Prostate gland (tissue), 2 donors: ENCODE results near the gene VASH2. TPM values are rescaled to one million over a fixed set of nuclear protein-coding genes. Genes with fewer than 3 reads are reported as not detected.

Experiments used
- DNase-seq: peaks from one replicate; pipeline ENCODE4 v3.0.0-alpha.2; 2019; ENCODE audit warnings: low spot score
- H3K27ac ChIP-seq, 2 donors: fragments of 200-600 bp; sonication (generic); 2 replicates each; pipeline ENCODE4 v1.5.1; 2017 to 2019
- H3K27me3 ChIP-seq: fragments of 200-600 bp; sonication (generic); replicated peaks from 2 replicates; pipeline ENCODE4 v1.5.1; 2019; ENCODE audit not compliant: insufficient read depth
- H3K36me3 ChIP-seq, 2 donors: fragments of 200-600 bp; sonication (generic); 1 replicate in 1 of 2; 2 replicates in 1 of 2; pipeline versions ENCODE4 v1.5.1 to v1.8.1; 2017 to 2019
- H3K4me1 ChIP-seq: fragments of 200-600 bp; sonication (generic); replicated peaks from 2 replicates; pipeline ENCODE4 v1.5.1; 2019
- H3K4me3 ChIP-seq, 2 donors: fragments of 200-600 bp; sonication (generic); 2 replicates each; pipeline ENCODE4 v1.5.1; 2017 to 2019
- H3K9me3 ChIP-seq: fragments of 200-600 bp; sonication (generic); 2 replicates; pipeline ENCODE4 v1.5.1; 2017
- CTCF ChIP-seq, 4 experiments: fragments of 200-600 bp in 2 of 4; fragments of 450-650 bp in 2 of 4; sonication (generic) in 2 of 4; IDR thresholded peaks; 1 replicate in 3 of 4; 2 replicates in 1 of 4; pipeline ENCODE4 v1.5.1; 2016 to 2019; ENCODE audit warnings: antibody characterized with exemption in 4 of 4, mild to moderate bottlenecking in 2 of 4, moderate library complexity in 2 of 4
- POLR2A ChIP-seq: fragments of 450-650 bp; IDR thresholded peaks from one replicate; pipeline ENCODE4 v1.6.1; 2016; ENCODE audit warnings: antibody characterized with exemption, mild to moderate bottlenecking
- POLR2AphosphoS5 ChIP-seq: sonication (generic); formaldehyde crosslinking; IDR thresholded peaks from one replicate; pipeline ENCODE4 v1.6.1; 2017; ENCODE audit warnings: antibody characterized with exemption
- WGBS: methylation state at CpG from one replicate; pipeline ENCODE4 v1.1.5; 2018; 5-methylcytosine and 5-hydroxymethylcytosine counted together
- intact Hi-C: fragments of 100-400 bp; cut with DNase I; formaldehyde crosslinking; loops from one replicate; pipeline ENCODE4 v1.14.2; 2022
- total RNA-seq, 2 donors: library from RNA; depleted of rRNA; stranded (reverse); fragments of >200 nt; gene quantifications; one replicate each; pipeline ENCODE4 v1.1.0, GENCODE V29; 2016

Gene VASH2
- total RNA-seq, 2 donors from 2014 or later: 2.6 to 2.7 TPM

DNA sequence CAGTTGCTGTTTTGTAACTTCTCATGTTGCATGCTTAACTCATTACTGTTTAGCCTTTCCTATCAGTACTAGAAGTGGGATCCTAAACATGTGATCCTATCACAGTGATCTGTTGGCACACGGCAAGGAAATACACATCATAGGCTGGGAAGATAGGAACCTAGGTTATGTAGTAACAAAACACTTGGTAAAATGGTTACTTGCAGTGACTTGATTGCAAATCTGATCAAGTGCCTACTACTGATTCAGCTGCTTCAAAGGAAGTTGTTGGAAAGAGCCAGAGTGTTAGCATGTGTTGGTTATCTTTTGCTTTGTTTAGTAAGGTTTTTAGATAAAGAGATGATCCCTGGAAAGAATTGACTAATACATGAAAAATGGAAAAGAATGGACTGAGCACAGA lies 8.9 kb upstream of the VASH2 start:
- DNase-seq: no peak
- TF ChIP-seq CTCF (IDR thresholded peaks at IDR 0.05): no peak
- TF ChIP-seq POLR2A: no peak
- TF ChIP-seq POLR2AphosphoS5: no peak
- intact Hi-C loops: no loop called here
- Histone ChIP-seq H3K27me3 (no peaks in the 10 kb centered on the region), H3K9me3 (no peaks in the 10 kb centered on the region), H3K27ac (no peak overlapping the region), H3K4me1 (no peaks in the 10 kb centered on the region), H3K36me3 (no peaks in the 10 kb centered on the region), H3K4me3 (no peak overlapping the region)
- 87% methylated on average over 1 of the region's 1 CpG for WGBS

DNA sequence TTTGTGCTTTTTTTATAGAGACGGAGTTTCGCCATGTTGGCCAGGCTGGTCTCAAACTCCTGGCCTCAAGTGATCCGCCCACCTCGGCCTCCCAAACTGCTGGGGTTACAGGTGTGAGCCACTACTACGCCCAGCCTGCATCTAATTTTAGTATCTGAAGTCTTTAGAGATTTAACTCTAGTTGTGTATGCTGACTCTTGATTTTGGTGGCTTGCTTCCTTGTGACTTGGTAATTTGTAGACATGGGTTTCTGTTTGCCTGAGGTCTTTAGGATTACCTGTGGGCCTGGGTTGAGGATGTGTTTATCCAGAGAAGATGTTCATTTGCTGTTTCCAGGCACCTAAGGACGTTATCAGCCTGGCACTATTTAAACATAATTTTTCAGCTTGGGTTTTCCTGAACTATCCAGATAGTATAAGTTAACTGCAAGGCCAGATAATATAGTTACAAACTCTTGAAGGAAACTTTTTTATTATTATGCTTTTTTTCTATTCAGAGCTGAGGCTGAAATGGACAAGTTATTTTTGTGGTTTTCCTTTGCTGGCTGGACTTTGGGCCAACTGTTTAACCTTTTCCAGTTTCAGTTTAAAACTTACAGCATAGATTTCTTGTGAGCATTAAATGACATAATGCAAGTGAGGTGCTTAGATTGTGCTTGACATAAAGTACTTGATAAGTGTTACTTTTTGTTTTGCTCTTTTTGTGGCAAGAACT lies 7.5 kb upstream of the VASH2 start:
- Histone ChIP-seq H3K36me3 (no peaks in the 10 kb centered on the region), H3K27ac (no peak overlapping the region), H3K9me3 (no peaks in the 10 kb centered on the region), H3K4me3 (no peak overlapping the region), H3K4me1 (no peaks in the 10 kb centered on the region), H3K27me3 (no peaks in the 10 kb centered on the region)
- WGBS: 93% methylated on average over 6 of the region's 6 CpGs
- intact Hi-C loops: no loop called here
- TF ChIP-seq CTCF (IDR thresholded peaks at IDR 0.05) (no peak), POLR2AphosphoS5 (no peak), POLR2A (no peak)
- no peak for DNase-seq

- Histone ChIP-seq H3K27ac (no peak overlapping the region), H3K4me1 (no peaks in the 10 kb centered on the region), H3K9me3 (no peaks in the 10 kb centered on the region), H3K36me3 (no peaks in the 10 kb centered on the region), H3K27me3 (no peaks in the 10 kb centered on the region), H3K4me3 (no peak overlapping the region)
- 91% methylated on average over 4 of the region's 4 CpGs for WGBS
- no peak for DNase-seq
- TF ChIP-seq CTCF (IDR thresholded peaks at IDR 0.05) (no peak), POLR2A (no peak), POLR2AphosphoS5 (no peak)
- intact Hi-C loops: no loop called here
Observed at GRCh38 chr1:212943393-212943710, 7.0 kb upstream of the VASH2 start.

DNA sequence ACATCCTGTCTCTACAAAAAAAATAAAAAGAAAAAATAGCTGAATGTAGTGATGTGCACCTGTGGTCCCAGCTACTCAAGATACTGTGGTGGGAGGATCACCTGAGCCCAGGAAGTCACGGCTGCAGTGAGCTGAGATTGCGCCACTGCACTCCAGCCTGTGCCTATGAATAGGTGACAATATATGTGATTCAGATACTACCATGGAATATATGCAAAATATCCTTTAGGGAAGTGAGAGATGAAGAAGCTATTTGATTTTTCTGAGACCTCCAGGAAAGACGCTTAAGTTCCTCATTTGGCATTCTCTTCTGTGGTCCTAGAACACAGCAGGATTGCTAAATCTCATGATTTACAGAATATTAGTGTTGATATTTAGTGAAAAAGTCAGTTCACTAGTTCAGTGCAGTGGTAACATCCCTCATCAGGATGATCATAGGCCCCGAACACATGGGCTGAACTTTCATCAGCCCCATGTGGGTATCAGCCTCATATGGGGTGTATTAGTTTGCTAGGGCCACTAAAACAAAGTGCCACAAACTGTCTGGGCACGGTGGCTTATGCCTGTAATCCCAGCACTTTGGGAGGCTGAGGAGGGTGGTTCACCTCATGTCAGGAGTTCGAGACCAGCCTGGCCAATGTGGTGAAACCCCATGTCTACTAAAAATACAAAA lies 6.0 kb upstream of the VASH2 start:
- TF ChIP-seq CTCF (IDR thresholded peaks at IDR 0.05) (no peak), POLR2AphosphoS5 (no peak), POLR2A (no peak)
- no peak for DNase-seq
- Histone ChIP-seq H3K27ac (no peak overlapping the region), H3K4me1 (no peaks in the 10 kb centered on the region), H3K9me3 (no peaks in the 10 kb centered on the region), H3K4me3 (no peak overlapping the region), H3K27me3 (no peaks in the 10 kb centered on the region), H3K36me3 (no peaks in the 10 kb centered on the region)
- intact Hi-C loops: no loop called here
- 86% methylated on average over 6 of the region's 6 CpGs for WGBS

- Histone ChIP-seq H3K4me3 (no peak overlapping the region), H3K4me1 (no peaks in the 10 kb centered on the region), H3K27me3 (no peaks in the 10 kb centered on the region), H3K36me3 (no peaks in the 10 kb centered on the region), H3K27ac (no peak overlapping the region), H3K9me3 (no peaks in the 10 kb centered on the region)
- DNase-seq: no peak
- intact Hi-C loops: no loop called here
- WGBS: 73% methylated on average over 2 of the region's 2 CpGs
- TF ChIP-seq POLR2A (no peak), CTCF (IDR thresholded peaks at IDR 0.05) (no peak), POLR2AphosphoS5 (no peak)
Observed at GRCh38 chr1:212945056-212945455, 5.3 kb upstream of the VASH2 start.
